GDM1 (cell line): ENCODE measurements around the gene RDH8.

ENCODE experiments used
- DNase-seq: peaks from one replicate; lab custom pipeline; 2025; lab: John Stamatoyannopoulos, UW

RDH8 gene

GRCh38 chr19:10037367-10037766 lies 24.1 kb downstream of the RDH8 start:
- no peak for DNase-seq

GRCh38 chr19:10037809-10038208 lies 24.5 kb downstream of the RDH8 start:
- DNase-seq: no peak

- DNase-seq: no peak
Observed at GRCh38 chr19:10043286-10043927, 30.1 kb downstream of the RDH8 start.

- no peak for DNase-seq
Observed at GRCh38 chr19:10044390-10044789, 31.1 kb downstream of the RDH8 start.

GRCh38 chr19:10045371-10045770 lies 32.1 kb downstream of the RDH8 start:
- no peak for DNase-seq

GRCh38 chr19:10049626-10050025 lies 36.3 kb downstream of the RDH8 start:
- DNase-seq: no peak

- DNase-seq: no peak
Observed at GRCh38 chr19:10052602-10053360, 39.5 kb downstream of the RDH8 start.

- DNase-seq: no peak
Observed at GRCh38 chr19:10061717-10062310, 48.5 kb downstream of the RDH8 start.

GRCh38 chr19:10068205-10068604 lies 54.9 kb downstream of the RDH8 start:
- no peak for DNase-seq

- no peak for DNase-seq
Observed at GRCh38 chr19:10069046-10069445, 55.8 kb downstream of the RDH8 start.

- DNase-seq: no peak
Observed at GRCh38 chr19:10070730-10071446, 57.6 kb downstream of the RDH8 start.
